Mesenchymal stem cell (in vitro differentiated cells and primary cell): Measurements from ENCODE around the gene VAX1.
A peak's percentile ranks its signal among the peaks of the same experiment; 100 is the strongest.

Source experiments
- DNase-seq: peaks from one replicate; pipeline ENCODE4 v3.0.0-alpha.2; 2013
- H2AFZ ChIP-seq: one replicate; pipeline ENCODE4 v1.6.1; 2013; ENCODE audit warnings: low read depth, mild to moderate bottlenecking, control low read depth, inconsistent platforms, low read length, moderate library complexity
- H2AK5ac ChIP-seq: 2 replicates; pipeline ENCODE4 v1.6.1; 2013; ENCODE audit warnings: low read length, moderate library complexity, mild to moderate bottlenecking, inconsistent platforms; ENCODE audit not compliant: severe bottlenecking
- H2BK120ac ChIP-seq: one replicate; pipeline ENCODE4 v1.6.1; 2013; ENCODE audit warnings: low read depth, mild to moderate bottlenecking, inconsistent platforms, low read length, moderate library complexity
- H2BK12ac ChIP-seq, 2 experiments: one replicate each; pipeline ENCODE4 v1.6.1; 2013; ENCODE audit warnings: inconsistent platforms in 2 of 2, low read length in 2 of 2, mild to moderate bottlenecking in 2 of 2, moderate library complexity in 2 of 2, control low read depth in 1 of 2
- H2BK15ac ChIP-seq: one replicate; pipeline ENCODE4 v1.6.1; 2013; ENCODE audit warnings: mild to moderate bottlenecking, low read depth, inconsistent platforms; ENCODE audit not compliant: poor library complexity, severe bottlenecking
- H2BK5ac ChIP-seq: 2 replicates; pipeline ENCODE4 v1.6.1; 2013; ENCODE audit warnings: low read depth, mild to moderate bottlenecking, low read length, control low read depth, inconsistent platforms; ENCODE audit not compliant: poor library complexity, severe bottlenecking
- H3K14ac ChIP-seq, 2 experiments: one replicate each; pipeline ENCODE4 v1.6.1; 2013; ENCODE audit warnings: inconsistent platforms in 2 of 2, low read length in 2 of 2, control low read depth in 1 of 2, mild to moderate bottlenecking in 1 of 2, moderate library complexity in 1 of 2
- H3K18ac ChIP-seq, 2 experiments: one replicate each; pipeline ENCODE4 v1.6.1; 2013; ENCODE audit warnings: inconsistent platforms in 2 of 2, low read length in 2 of 2, control low read depth in 1 of 2, low read depth in 1 of 2, mild to moderate bottlenecking in 1 of 2
- H3K23ac ChIP-seq, 2 experiments: one replicate each; pipeline ENCODE4 v1.6.1; 2013; ENCODE audit warnings: inconsistent platforms in 2 of 2, low read length in 2 of 2, mild to moderate bottlenecking in 2 of 2, moderate library complexity in 2 of 2, control low read depth in 1 of 2
- H3K27ac ChIP-seq: 2 replicates; pipeline ENCODE4 v1.5.1; 2013; ENCODE audit warnings: mild to moderate bottlenecking, moderate library complexity, low read length, control low read depth, inconsistent platforms; ENCODE audit not compliant: poor library complexity, severe bottlenecking
- H3K27me3 ChIP-seq, 2 experiments: 2 replicates each; pipeline versions ENCODE4 v1.6.1 to v1.7.0; 2013; ENCODE audit warnings: low read length in 2 of 2, mild to moderate bottlenecking in 2 of 2, moderate library complexity in 2 of 2, control low read depth in 1 of 2, inconsistent platforms in 1 of 2; ENCODE audit not compliant: control insufficient read depth in 1 of 2, insufficient read depth in 1 of 2
- H3K36me3 ChIP-seq, 2 experiments: 2 replicates each; pipeline versions ENCODE4 v1.6.1 to v1.7.0; 2013; ENCODE audit warnings: low read length in 2 of 2, control low read depth in 1 of 2, inconsistent platforms in 1 of 2, low read depth in 1 of 2, mild to moderate bottlenecking in 1 of 2; ENCODE audit not compliant: insufficient read depth in 2 of 2, control insufficient read depth in 1 of 2
- H3K4ac ChIP-seq, 2 experiments: one replicate each; pipeline ENCODE4 v1.6.1; 2013; ENCODE audit warnings: inconsistent platforms in 2 of 2, low read length in 2 of 2, mild to moderate bottlenecking in 2 of 2, moderate library complexity in 2 of 2, control low read depth in 1 of 2, low read depth in 1 of 2
- H3K4me1 ChIP-seq: 2 replicates; pipeline ENCODE4 v1.6.1; 2013; ENCODE audit warnings: low read depth, low read length, control low read depth; ENCODE audit not compliant: control insufficient read depth, insufficient read depth
- H3K4me2 ChIP-seq: 2 replicates; pipeline ENCODE4 v1.6.1; 2013; ENCODE audit warnings: low read length, mild to moderate bottlenecking, inconsistent platforms; ENCODE audit not compliant: poor library complexity, severe bottlenecking
- H3K4me3 ChIP-seq, 2 experiments: 2 replicates each; pipeline versions ENCODE4 v1.5.1 to v1.7.0; 2013; ENCODE audit warnings: low read length in 2 of 2, mild to moderate bottlenecking in 2 of 2, control low read depth in 1 of 2, low read depth in 1 of 2; ENCODE audit not compliant: insufficient read depth in 1 of 2
- H3K79me1 ChIP-seq: replicated peaks from 2 replicates; pipeline ENCODE4 v1.6.1; 2013; ENCODE audit warnings: mild to moderate bottlenecking, control low read depth, low read length, inconsistent platforms; ENCODE audit not compliant: poor library complexity, severe bottlenecking
- H3K9ac ChIP-seq: 2 replicates; pipeline ENCODE4 v1.7.0; 2013; ENCODE audit warnings: mild to moderate bottlenecking, low read length, moderate library complexity
- H3K9me3 ChIP-seq: 2 replicates; pipeline ENCODE4 v1.7.0; 2013; ENCODE audit warnings: mild to moderate bottlenecking, low read length; ENCODE audit not compliant: control insufficient read depth
- H4K8ac ChIP-seq: one replicate; pipeline ENCODE4 v1.6.1; 2013; ENCODE audit warnings: inconsistent platforms, mild to moderate bottlenecking, low read length, moderate library complexity
- H4K91ac ChIP-seq: one replicate; pipeline ENCODE4 v1.6.1; 2013; ENCODE audit warnings: mild to moderate bottlenecking, low read length, inconsistent platforms
- WGBS: methylation state at CpG from one replicate; pipeline ENCODE4 v1.1.7; 2013; ENCODE audit warnings: mixed read lengths; 5-methylcytosine and 5-hydroxymethylcytosine counted together

The VAX1 gene

GRCh38 chr10:117174439-117175214 lies 36.6 kb upstream of the VAX1 start:
- Histone ChIP-seq H3K14ac (no peak overlapping the region), H2BK12ac (no peak overlapping the region), H4K8ac (no peak overlapping the region), H2BK15ac (no peak overlapping the region), H2AK5ac (no peak overlapping the region), H3K9ac (peak overlapping the region; percentile 48), H4K91ac (no peak overlapping the region), H3K4me3 (peak overlapping the region; percentile 26 to 74), H3K18ac (no peak overlapping the region), H2BK5ac (no peak overlapping the region), H2BK120ac (no peak overlapping the region), H3K4me2 (peak overlapping the region; percentile 60), H3K27me3 (peaks cover 63 to 75% of the 10 kb centered on the region in 2 experiments), H3K36me3 (no peaks in the 10 kb centered on the region), H3K4ac (no peak overlapping the region), H3K27ac (no peak overlapping the region), H3K79me1 (no peaks in the 10 kb centered on the region), H3K23ac (no peak overlapping the region), H3K4me1 (peaks cover 8% of the 10 kb centered on the region), H2AFZ (peak overlapping the region; percentile 79), H3K9me3 (no peaks in the 10 kb centered on the region)
- WGBS: 14% methylated on average over 15 of the region's 16 CpGs
- peak; percentile 76 for DNase-seq

- Histone ChIP-seq H3K23ac (no peak overlapping the region), H3K79me1 (no peaks in the 10 kb centered on the region), H3K14ac (no peak overlapping the region), H2AK5ac (no peak overlapping the region), H2BK5ac (no peak overlapping the region), H4K91ac (no peak overlapping the region), H3K27ac (no peak overlapping the region), H3K36me3 (no peaks in the 10 kb centered on the region), H3K4me1 (peaks cover 17% of the 10 kb centered on the region), H3K9me3 (no peaks in the 10 kb centered on the region), H3K27me3 (peaks cover 95% of the 10 kb centered on the region in 2 experiments), H2BK120ac (no peak overlapping the region), H2BK12ac (no peak overlapping the region), H3K4me2 (no peak overlapping the region), H3K9ac (no peak overlapping the region), H2BK15ac (no peak overlapping the region), H3K18ac (no peak overlapping the region), H3K4ac (no peak overlapping the region), H2AFZ (no peak overlapping the region), H4K8ac (no peak overlapping the region), H3K4me3 (no peak overlapping the region)
- 19% methylated on average over 6 of the region's 6 CpGs for WGBS
- DNase-seq: no peak
These were observed 32.2 kb upstream of the VAX1 start for GRCh38 chr10:117170244-117170643.

- H3K27me3 ChIP-seq: peaks cover 99% of the 10 kb centered on the region in 2 experiments
- no peak overlapping the region for H3K18ac ChIP-seq
- H3K79me1 ChIP-seq: no peaks in the 10 kb centered on the region
- WGBS: 38% methylated on average over 2 of the region's 2 CpGs
- H3K4me2 ChIP-seq: no peak overlapping the region
- H3K23ac ChIP-seq: no peak overlapping the region
- no peak overlapping the region for H2BK120ac ChIP-seq
- H2AK5ac ChIP-seq: no peak overlapping the region
- no peak overlapping the region for H4K91ac ChIP-seq
- H3K27ac ChIP-seq: no peak overlapping the region
- no peak overlapping the region for H2BK5ac ChIP-seq
- no peaks in the 10 kb centered on the region for H3K9me3 ChIP-seq
- no peak overlapping the region for H3K4ac ChIP-seq
- no peaks in the 10 kb centered on the region for H3K36me3 ChIP-seq
- no peak overlapping the region for H3K14ac ChIP-seq
- H3K4me3 ChIP-seq: no peak overlapping the region
- no peak overlapping the region for H2BK12ac ChIP-seq
- peaks cover 18% of the 10 kb centered on the region for H3K4me1 ChIP-seq
- H3K9ac ChIP-seq: no peak overlapping the region
- H2BK15ac ChIP-seq: no peak overlapping the region
- no peak for DNase-seq
- H2AFZ ChIP-seq: no peak overlapping the region
- no peak overlapping the region for H4K8ac ChIP-seq
These were observed 31.4 kb upstream of the VAX1 start for GRCh38 chr10:117169480-117169879.

GRCh38 chr10:117168729-117169128 lies 30.7 kb upstream of the VAX1 start:
- H3K18ac ChIP-seq: no peak overlapping the region

More at GRCh38 chr10:117168729-117169128, 30.7 kb upstream of the VAX1 start:
- Histone ChIP-seq H4K91ac (no peak overlapping the region), H3K4ac (no peak overlapping the region), H3K27me3 (peaks cover 99% of the 10 kb centered on the region in 2 experiments), H3K79me1 (no peaks in the 10 kb centered on the region), H2BK12ac (no peak overlapping the region), H3K14ac (no peak overlapping the region), H2AFZ (no peak overlapping the region), H3K9ac (no peak overlapping the region), H3K4me3 (no peak overlapping the region), H3K4me2 (no peak overlapping the region), H3K27ac (no peak overlapping the region), H2BK5ac (no peak overlapping the region), H3K23ac (no peak overlapping the region), H2BK15ac (no peak overlapping the region), H3K36me3 (no peaks in the 10 kb centered on the region), H2BK120ac (no peak overlapping the region), H3K9me3 (no peaks in the 10 kb centered on the region), H2AK5ac (no peak overlapping the region), H3K4me1 (peaks cover 18% of the 10 kb centered on the region), H4K8ac (no peak overlapping the region)
- DNase-seq: no peak
- 12% methylated on average over 18 of the region's 25 CpGs for WGBS
